Stomach (tissue), 4 donors: ENCODE measurements around the gene PLPPR3.

Experiments
- EP300 ChIP-seq: sonication (generic); formaldehyde crosslinking; IDR thresholded peaks from one replicate; pipeline ENCODE4 v1.6.1; 2017; ENCODE audit warnings: antibody characterized with exemption
- POLR2A ChIP-seq, 4 donors: fragments of 450-650 bp; IDR thresholded peaks; one replicate each; pipeline ENCODE4 v1.6.1; 2016; ENCODE audit warnings: antibody characterized with exemption in 4 of 4, control low read depth in 2 of 4, mild to moderate bottlenecking in 1 of 4, moderate library complexity in 1 of 4
- TF ChIP-seq, protein P1 (sequence below), 7 experiments: fragments of 450-650 bp in 4 of 7; fragments of 200-600 bp in 3 of 7; sonication (generic) in 3 of 7; IDR thresholded peaks; one replicate each; pipeline ENCODE4 v1.5.1; 2016 to 2019; ENCODE audit warnings: antibody characterized with exemption in 7 of 7, control low read depth in 2 of 7, mild to moderate bottlenecking in 1 of 7

DNA sequence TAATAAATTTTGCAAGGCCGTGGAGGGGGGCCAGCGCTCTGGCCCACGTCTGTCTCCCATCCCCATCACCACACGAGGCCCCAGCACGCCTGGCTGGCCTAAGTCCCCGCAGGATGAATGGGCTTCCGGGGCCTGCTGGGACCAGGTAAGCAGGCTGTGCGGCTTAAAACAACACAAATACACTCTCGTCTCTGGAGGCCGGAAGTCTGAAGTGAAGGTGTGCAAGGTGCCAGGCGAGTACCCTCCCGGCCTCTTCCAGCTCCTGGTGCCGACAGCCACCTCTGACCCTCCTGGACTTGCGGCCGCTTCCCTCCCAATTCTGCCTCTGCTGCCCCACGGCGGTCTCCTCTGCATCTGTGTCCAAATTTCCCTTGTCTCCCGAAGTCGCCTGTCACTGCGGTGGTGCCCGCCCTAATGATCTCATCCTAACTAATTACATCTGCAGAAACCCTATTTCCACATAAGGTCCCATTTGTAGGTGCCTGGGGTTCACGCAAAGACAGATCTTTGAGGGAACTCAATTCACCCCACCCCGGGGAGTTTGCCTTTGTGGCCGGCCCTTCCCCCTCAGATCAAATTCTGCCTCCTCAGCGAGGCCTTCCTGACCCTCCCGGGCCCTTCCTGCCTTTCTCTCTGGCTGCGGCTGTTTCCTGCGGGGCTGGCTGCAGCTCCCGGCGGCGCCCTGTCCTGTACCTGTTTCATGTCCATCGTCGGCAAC is 32.6 kb downstream of the PLPPR3 start:
- TF ChIP-seq, protein P1, sequence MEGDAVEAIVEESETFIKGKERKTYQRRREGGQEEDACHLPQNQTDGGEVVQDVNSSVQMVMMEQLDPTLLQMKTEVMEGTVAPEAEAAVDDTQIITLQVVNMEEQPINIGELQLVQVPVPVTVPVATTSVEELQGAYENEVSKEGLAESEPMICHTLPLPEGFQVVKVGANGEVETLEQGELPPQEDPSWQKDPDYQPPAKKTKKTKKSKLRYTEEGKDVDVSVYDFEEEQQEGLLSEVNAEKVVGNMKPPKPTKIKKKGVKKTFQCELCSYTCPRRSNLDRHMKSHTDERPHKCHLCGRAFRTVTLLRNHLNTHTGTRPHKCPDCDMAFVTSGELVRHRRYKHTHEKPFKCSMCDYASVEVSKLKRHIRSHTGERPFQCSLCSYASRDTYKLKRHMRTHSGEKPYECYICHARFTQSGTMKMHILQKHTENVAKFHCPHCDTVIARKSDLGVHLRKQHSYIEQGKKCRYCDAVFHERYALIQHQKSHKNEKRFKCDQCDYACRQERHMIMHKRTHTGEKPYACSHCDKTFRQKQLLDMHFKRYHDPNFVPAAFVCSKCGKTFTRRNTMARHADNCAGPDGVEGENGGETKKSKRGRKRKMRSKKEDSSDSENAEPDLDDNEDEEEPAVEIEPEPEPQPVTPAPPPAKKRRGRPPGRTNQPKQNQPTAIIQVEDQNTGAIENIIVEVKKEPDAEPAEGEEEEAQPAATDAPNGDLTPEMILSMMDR (IDR thresholded peaks at IDR 0.05), result no peak
- TF ChIP-seq POLR2A (IDR thresholded peaks at IDR 0.05) (no peak), EP300 (no peak)
